Hepatocyte (in vitro differentiated cells): Measurements from ENCODE around the gene PIF1. TPM values are rescaled to one million over a fixed set of nuclear protein-coding genes. Genes with fewer than 3 reads are reported as not detected.

Source experiments
- DNase-seq: peaks from one replicate; pipeline ENCODE4 v3.0.0-alpha.2; 2016; ENCODE audit warnings: low spot score
- H2AFZ ChIP-seq: fragments of 200-600 bp; sonication (generic); 2 replicates; pipeline ENCODE4 v1.6.0; 2016; ENCODE audit warnings: antibody characterized with exemption, mild to moderate bottlenecking
- H3K27ac ChIP-seq: fragments of 200-600 bp; sonication (generic); 2 replicates; pipeline ENCODE4 v1.5.1; 2016; ENCODE audit warnings: mild to moderate bottlenecking
- H3K27me3 ChIP-seq: fragments of 200-600 bp; sonication (generic); 2 replicates; pipeline ENCODE4 v1.6.1; 2016
- H3K36me3 ChIP-seq: fragments of 200-600 bp; sonication (generic); replicated peaks from 2 replicates; pipeline ENCODE4 v1.5.1; 2016; ENCODE audit warnings: low read depth; ENCODE audit not compliant: insufficient read depth
- H3K4me1 ChIP-seq: fragments of 200-600 bp; sonication (generic); 2 replicates; pipeline ENCODE4 v1.5.1; 2016; ENCODE audit warnings: mild to moderate bottlenecking, moderate library complexity; ENCODE audit not compliant: insufficient read depth
- H3K4me2 ChIP-seq: fragments of 200-600 bp; sonication (generic); 2 replicates; pipeline ENCODE4 v1.6.0; 2016
- H3K4me3 ChIP-seq: fragments of 200-600 bp; sonication (generic); 2 replicates; pipeline ENCODE4 v1.5.1; 2016; ENCODE audit warnings: mild to moderate bottlenecking
- H3K79me2 ChIP-seq: fragments of 200-600 bp; sonication (generic); 2 replicates; pipeline ENCODE4 v1.6.0; 2017; ENCODE audit warnings: mild to moderate bottlenecking
- H3K9me2 ChIP-seq: fragments of 200-600 bp; sonication (generic); replicated peaks from 2 replicates; pipeline ENCODE4 v1.6.0; 2017; ENCODE audit warnings: mild to moderate bottlenecking; ENCODE audit not compliant: insufficient read depth
- H3K9me3 ChIP-seq: fragments of 200-600 bp; sonication (generic); 2 replicates; pipeline ENCODE4 v1.5.1; 2016; ENCODE audit warnings: low read depth, mild to moderate bottlenecking
- H4K20me1 ChIP-seq: fragments of 200-600 bp; sonication (generic); 2 replicates; pipeline ENCODE4 v1.6.0; 2016; ENCODE audit warnings: mild to moderate bottlenecking; ENCODE audit not compliant: insufficient read depth, poor library complexity, severe bottlenecking
- EZH2 ChIP-seq: fragments of 200-600 bp; sonication (generic); IDR thresholded peaks from 2 replicates; pipeline ENCODE4 v1.6.1; 2016; ENCODE audit warnings: antibody characterized with exemption, mild to moderate bottlenecking, borderline replicate concordance
- EZH2phosphoT487 ChIP-seq: fragments of 200-600 bp; sonication (generic); IDR thresholded peaks from one replicate; pipeline ENCODE4 v1.6.1; 2018; ENCODE audit warnings: antibody characterized with exemption, mild to moderate bottlenecking, low read depth, moderate library complexity; ENCODE audit not compliant: unreplicated experiment, severe bottlenecking
- WGBS: methylation state at CpG from one replicate; pipeline ENCODE4 v1.1.6; 2016; ENCODE audit warnings: low lambda C conversion rate; ENCODE audit errors: missing lambda C conversion rate; 5-methylcytosine and 5-hydroxymethylcytosine counted together
- polyA plus RNA-seq: library from polyadenylated mRNA; unstranded; fragments of >200 nt; fragmentation: Nextera tagmentation; extraction: Ambion mirVana; gene quantifications from 2 replicates; pipeline ENCODE4 v1.2.1, GENCODE V29; 2016
- total RNA-seq: library from RNA; depleted of rRNA; stranded (reverse); fragments of >200 nt; gene quantifications from 2 replicates; pipeline ENCODE4 v1.2.3, GENCODE V29; 2014
- TF ChIP-seq, protein P1 (sequence below): fragments of 200-600 bp; sonication (generic); IDR thresholded peaks from 2 replicates; pipeline ENCODE4 v1.5.1; 2016; ENCODE audit warnings: antibody characterized with exemption, mild to moderate bottlenecking; ENCODE audit not compliant: poor library complexity

Gene PIF1
- total and polyA plus RNA-seq, 2 experiments from 2014 or later = 1.5 to 3.3 TPM

GRCh38 chr15:64836023-64836536, 10.6 kb upstream of the PIF1 start:
- H3K4me3 ChIP-seq = no peak overlapping the region
- WGBS = 76% methylated on average over 14 of the region's 14 CpGs
- H3K9me3 ChIP-seq = no peaks in the 10 kb centered on the region

DNA sequence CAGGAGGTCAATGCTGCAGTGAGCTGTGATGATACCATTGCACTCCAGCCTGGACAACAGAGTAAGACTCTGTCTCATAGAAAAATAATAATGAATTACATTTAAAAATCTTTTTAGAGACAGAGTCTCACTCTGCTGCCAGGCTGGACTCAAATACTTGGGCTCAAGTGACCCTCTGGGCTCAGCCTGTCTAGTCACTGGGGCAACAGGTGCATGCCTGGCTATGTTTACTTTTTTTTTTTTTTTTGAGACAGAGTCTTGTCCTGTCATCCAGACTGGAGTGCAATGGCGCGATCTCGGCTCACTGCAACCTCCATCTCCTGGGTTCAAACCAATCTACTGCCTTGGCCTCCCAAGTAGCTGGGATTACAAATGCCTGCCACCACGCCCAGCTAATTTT, 8.2 kb upstream of the PIF1 start:
- WGBS = 97% methylated on average over 4 of the region's 4 CpGs
- no peaks in the 10 kb centered on the region for H3K4me1 ChIP-seq
- H3K36me3 ChIP-seq = no peaks in the 10 kb centered on the region
- no peaks in the 10 kb centered on the region for H3K9me2 ChIP-seq
- TF ChIP-seq EZH2phosphoT487 (no peak), EZH2 (no peak)
- TF ChIP-seq, protein P1, sequence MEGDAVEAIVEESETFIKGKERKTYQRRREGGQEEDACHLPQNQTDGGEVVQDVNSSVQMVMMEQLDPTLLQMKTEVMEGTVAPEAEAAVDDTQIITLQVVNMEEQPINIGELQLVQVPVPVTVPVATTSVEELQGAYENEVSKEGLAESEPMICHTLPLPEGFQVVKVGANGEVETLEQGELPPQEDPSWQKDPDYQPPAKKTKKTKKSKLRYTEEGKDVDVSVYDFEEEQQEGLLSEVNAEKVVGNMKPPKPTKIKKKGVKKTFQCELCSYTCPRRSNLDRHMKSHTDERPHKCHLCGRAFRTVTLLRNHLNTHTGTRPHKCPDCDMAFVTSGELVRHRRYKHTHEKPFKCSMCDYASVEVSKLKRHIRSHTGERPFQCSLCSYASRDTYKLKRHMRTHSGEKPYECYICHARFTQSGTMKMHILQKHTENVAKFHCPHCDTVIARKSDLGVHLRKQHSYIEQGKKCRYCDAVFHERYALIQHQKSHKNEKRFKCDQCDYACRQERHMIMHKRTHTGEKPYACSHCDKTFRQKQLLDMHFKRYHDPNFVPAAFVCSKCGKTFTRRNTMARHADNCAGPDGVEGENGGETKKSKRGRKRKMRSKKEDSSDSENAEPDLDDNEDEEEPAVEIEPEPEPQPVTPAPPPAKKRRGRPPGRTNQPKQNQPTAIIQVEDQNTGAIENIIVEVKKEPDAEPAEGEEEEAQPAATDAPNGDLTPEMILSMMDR = no peak
- H3K79me2 ChIP-seq = no peaks in the 10 kb centered on the region
- H3K27me3 ChIP-seq = no peaks in the 10 kb centered on the region
- H3K27ac ChIP-seq = no peak overlapping the region
- DNase-seq = no peak
- H3K4me2 ChIP-seq = no peak overlapping the region
- H3K9me3 ChIP-seq = no peaks in the 10 kb centered on the region
- H3K4me3 ChIP-seq = no peak overlapping the region
- H4K20me1 ChIP-seq = no peaks in the 10 kb centered on the region
- H2AFZ ChIP-seq = no peak overlapping the region

More at GRCh38 chr15:64836023-64836536, 10.6 kb upstream of the PIF1 start:
- TF ChIP-seq EZH2 (no peak), EZH2phosphoT487 (no peak)
- TF ChIP-seq, protein P1 = no peak
- Histone ChIP-seq H3K27me3 (no peaks in the 10 kb centered on the region), H3K36me3 (no peaks in the 10 kb centered on the region), H4K20me1 (no peaks in the 10 kb centered on the region), H3K9me2 (no peaks in the 10 kb centered on the region), H3K4me1 (peaks cover 4% of the 10 kb centered on the region), H2AFZ (peak overlapping the region; percentile 5), H3K4me2 (peak overlapping the region; percentile 26), H3K79me2 (no peaks in the 10 kb centered on the region), H3K27ac (no peak overlapping the region)
- DNase-seq = no peak

DNA sequence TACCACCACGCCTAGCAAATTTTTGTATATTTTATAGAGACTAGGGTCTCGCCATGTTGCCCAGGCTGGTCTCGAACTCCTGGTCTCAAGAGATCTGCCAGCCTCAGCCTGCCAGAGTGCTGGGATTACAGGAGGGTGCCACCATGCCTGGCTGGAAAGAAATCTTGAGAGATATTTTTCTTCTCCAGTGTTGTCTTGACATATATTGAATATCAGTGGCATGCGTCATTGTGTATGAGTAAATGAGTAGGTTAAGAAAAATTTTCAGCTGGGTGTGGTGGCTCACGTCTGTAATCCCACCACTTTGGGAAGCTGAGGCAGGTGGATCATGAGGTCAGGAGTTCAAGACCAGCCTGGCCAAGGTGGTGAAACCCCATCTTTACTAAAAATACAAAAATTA, 3.5 kb upstream of the PIF1 start:
- peaks cover 5% of the 10 kb centered on the region for H3K27me3 ChIP-seq
- no peaks in the 10 kb centered on the region for H3K79me2 ChIP-seq
- no peaks in the 10 kb centered on the region for H3K9me2 ChIP-seq
- no peak overlapping the region for H3K4me2 ChIP-seq
- no peak for DNase-seq
- peaks cover 10% of the 10 kb centered on the region for H3K4me1 ChIP-seq
- H3K9me3 ChIP-seq = no peaks in the 10 kb centered on the region
- H3K36me3 ChIP-seq = no peaks in the 10 kb centered on the region
- no peaks in the 10 kb centered on the region for H4K20me1 ChIP-seq
- no peak overlapping the region for H3K4me3 ChIP-seq
- TF ChIP-seq EZH2phosphoT487 (no peak), EZH2 (no peak)
- TF ChIP-seq, protein P1 = no peak
- no peak overlapping the region for H2AFZ ChIP-seq
- 95% methylated on average over 5 of the region's 5 CpGs for WGBS
- no peak overlapping the region for H3K27ac ChIP-seq
